Fibroblast of lung (primary cell): ENCODE data around the gene LAGE3. TPM values are rescaled to one million over a fixed set of nuclear protein-coding genes. Genes with fewer than 3 reads are reported as not detected.

Source experiments
- DNase-seq, 2 donors: peaks; one replicate each; pipeline versions ENCODE4 v3.0.0 to v3.0.0-alpha.2; 2010; ENCODE audit warnings: low read depth in 2 of 2
- H2AFZ ChIP-seq: 2 replicates; pipeline ENCODE4 v1.5.1; 2012; ENCODE audit warnings: low read length, control low read depth, inconsistent platforms
- H3K27ac ChIP-seq: 2 replicates; pipeline ENCODE4 v1.5.1; 2011; ENCODE audit warnings: low read length, control low read depth; ENCODE audit not compliant: insufficient read depth
- H3K27me3 ChIP-seq: 2 replicates; pipeline ENCODE4 v1.5.1; 2011; ENCODE audit warnings: mild to moderate bottlenecking, low read length; ENCODE audit not compliant: control insufficient read depth, insufficient read depth
- H3K36me3 ChIP-seq: 2 replicates; pipeline ENCODE4 v1.5.1; 2011; ENCODE audit warnings: low read length; ENCODE audit not compliant: control insufficient read depth, insufficient read depth
- H3K4me1 ChIP-seq: 2 replicates; pipeline ENCODE4 v1.5.1; 2011; ENCODE audit warnings: low read length; ENCODE audit not compliant: control insufficient read depth, insufficient read depth; ENCODE audit errors: extremely low read depth
- H3K4me2 ChIP-seq: 2 replicates; pipeline ENCODE4 v1.5.1; 2011; ENCODE audit warnings: low read length, control low read depth; ENCODE audit not compliant: insufficient read depth; ENCODE audit errors: extremely low read depth
- H3K4me3 ChIP-seq, 4 experiments: fragments of 200-600 bp in 1 of 4; sonication (generic) in 1 of 4; replicated peaks in 1 of 4; 2 replicates each; pipeline ENCODE4 v1.5.1; 2011 to 2016; ENCODE audit warnings: low read length in 4 of 4, low read depth in 3 of 4, mild to moderate bottlenecking in 3 of 4, control low read depth in 2 of 4, inconsistent platforms in 1 of 4, mixed read lengths in 1 of 4; ENCODE audit not compliant: insufficient read depth in 1 of 4; ENCODE audit errors: control extremely low read depth in 1 of 4
- H3K79me2 ChIP-seq: 2 replicates; pipeline ENCODE4 v1.5.1; 2012; ENCODE audit warnings: mild to moderate bottlenecking, low read length, inconsistent platforms; ENCODE audit not compliant: control insufficient read depth, insufficient read depth
- H3K9ac ChIP-seq: 2 replicates; pipeline ENCODE4 v1.5.1; 2011; ENCODE audit warnings: mild to moderate bottlenecking, low read length, control low read depth; ENCODE audit not compliant: insufficient read depth
- H3K9me3 ChIP-seq: 2 replicates; pipeline ENCODE4 v1.5.1; 2012; ENCODE audit warnings: low read depth, low read length; ENCODE audit not compliant: control insufficient read depth, insufficient read depth
- H4K20me1 ChIP-seq: 2 replicates; pipeline ENCODE4 v1.5.1; 2011; ENCODE audit warnings: low read length; ENCODE audit not compliant: control insufficient read depth, insufficient read depth; ENCODE audit errors: extremely low read depth
- EZH2 ChIP-seq: IDR thresholded peaks from 2 replicates; pipeline ENCODE4 v1.5.1; 2012; ENCODE audit warnings: low read length, control low read depth, mild to moderate bottlenecking; ENCODE audit errors: missing control alignments
- polyA plus RNA-seq, 2 donors: library from polyadenylated mRNA; depleted of rRNA in 1 of 2; stranded (reverse) in 1 of 2; unstranded in 1 of 2; fragments of >200 nt; gene quantifications; 2 replicates each; pipeline ENCODE4 v1.2.1, GENCODE V29; 2011 to 2012; ENCODE audit warnings: missing spikeins in 1 of 2
- total RNA-seq: library from RNA; depleted of rRNA; stranded (reverse); fragments of >200 nt; gene quantifications from 2 replicates; pipeline ENCODE4 v1.2.1, GENCODE V29; 2014
- TF ChIP-seq, protein P1 (sequence below), 2 donors: IDR thresholded peaks in 1 of 2; conservative IDR thresholded peaks in 1 of 2; 1 replicate in 1 of 2; 2 replicates in 1 of 2; pipeline ENCODE4 v1.5.1; 2011 to 2012; ENCODE audit warnings: low read length in 2 of 2, control low read depth in 1 of 2, inconsistent platforms in 1 of 2, low read depth in 1 of 2, mild to moderate bottlenecking in 1 of 2

The LAGE3 gene
- total and polyA plus RNA-seq, 2 donors (not counting 1 experiment from before 2014, with no cell fraction given): 6.4 to 13.4 TPM

DNA sequence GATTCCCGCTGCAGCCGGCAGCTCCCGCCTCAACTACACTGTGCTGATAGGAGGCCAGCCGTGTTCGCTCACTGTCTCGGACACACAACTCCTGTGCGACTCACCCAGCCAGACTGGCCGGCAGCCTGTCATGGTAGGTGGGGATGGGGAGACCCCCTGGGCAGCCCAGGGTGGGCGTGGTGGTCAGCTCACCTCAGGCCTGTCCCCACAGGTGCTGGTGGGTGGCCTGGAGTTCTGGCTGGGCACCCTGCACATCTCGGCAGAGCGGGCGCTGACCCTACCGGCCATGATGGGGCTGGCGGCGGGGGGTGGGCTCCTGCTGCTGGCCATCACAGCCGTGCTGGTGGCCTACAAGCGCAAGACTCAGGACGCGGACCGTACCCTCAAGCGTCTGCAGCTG lies 11.5 kb downstream of the LAGE3 start:
- H3K27ac ChIP-seq: no peak overlapping the region
- no peaks in the 10 kb centered on the region for H3K27me3 ChIP-seq
- H3K4me3 ChIP-seq: no peak overlapping the region
- H2AFZ ChIP-seq: no peak overlapping the region
- peaks cover 28% of the 10 kb centered on the region for H3K36me3 ChIP-seq
- no peak overlapping the region for H3K4me2 ChIP-seq
- H3K9me3 ChIP-seq: no peaks in the 10 kb centered on the region
- TF ChIP-seq EZH2: no peak
- TF ChIP-seq, protein P1, sequence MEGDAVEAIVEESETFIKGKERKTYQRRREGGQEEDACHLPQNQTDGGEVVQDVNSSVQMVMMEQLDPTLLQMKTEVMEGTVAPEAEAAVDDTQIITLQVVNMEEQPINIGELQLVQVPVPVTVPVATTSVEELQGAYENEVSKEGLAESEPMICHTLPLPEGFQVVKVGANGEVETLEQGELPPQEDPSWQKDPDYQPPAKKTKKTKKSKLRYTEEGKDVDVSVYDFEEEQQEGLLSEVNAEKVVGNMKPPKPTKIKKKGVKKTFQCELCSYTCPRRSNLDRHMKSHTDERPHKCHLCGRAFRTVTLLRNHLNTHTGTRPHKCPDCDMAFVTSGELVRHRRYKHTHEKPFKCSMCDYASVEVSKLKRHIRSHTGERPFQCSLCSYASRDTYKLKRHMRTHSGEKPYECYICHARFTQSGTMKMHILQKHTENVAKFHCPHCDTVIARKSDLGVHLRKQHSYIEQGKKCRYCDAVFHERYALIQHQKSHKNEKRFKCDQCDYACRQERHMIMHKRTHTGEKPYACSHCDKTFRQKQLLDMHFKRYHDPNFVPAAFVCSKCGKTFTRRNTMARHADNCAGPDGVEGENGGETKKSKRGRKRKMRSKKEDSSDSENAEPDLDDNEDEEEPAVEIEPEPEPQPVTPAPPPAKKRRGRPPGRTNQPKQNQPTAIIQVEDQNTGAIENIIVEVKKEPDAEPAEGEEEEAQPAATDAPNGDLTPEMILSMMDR (conservative IDR thresholded peaks at IDR 0.05 in 1 of 2, IDR thresholded peaks at IDR 0.05 in 1 of 2; ENCODE audit: low read depth in 1 of 2, low read length in 2 of 2): no peak
- H3K79me2 ChIP-seq: peaks cover 2% of the 10 kb centered on the region
- no peak overlapping the region for H3K9ac ChIP-seq
- no peak for DNase-seq
- H4K20me1 ChIP-seq: no peaks in the 10 kb centered on the region
- no peaks in the 10 kb centered on the region for H3K4me1 ChIP-seq

DNA sequence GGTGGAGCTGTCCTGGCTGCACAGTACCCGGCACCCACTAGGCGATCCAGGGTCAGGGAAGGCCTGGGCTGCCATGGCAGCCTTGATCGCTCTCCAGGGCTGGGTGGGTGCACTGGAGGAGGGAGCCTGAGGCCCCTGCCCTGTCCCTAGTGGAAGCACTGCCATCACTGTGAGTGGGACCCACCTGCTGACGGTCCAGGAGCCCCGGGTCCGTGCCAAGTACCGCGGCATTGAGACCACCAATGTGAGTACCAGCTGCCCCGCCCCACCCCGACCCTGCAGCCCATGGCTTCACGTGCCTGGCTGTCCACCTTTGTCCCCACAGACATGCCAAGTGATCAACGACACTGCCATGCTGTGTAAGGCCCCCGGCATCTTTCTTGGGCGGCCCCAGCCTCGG lies 12.2 kb downstream of the LAGE3 start:
- Histone ChIP-seq H3K4me3 (no peak overlapping the region), H3K27ac (no peak overlapping the region), H3K79me2 (peaks cover 3% of the 10 kb centered on the region), H4K20me1 (no peaks in the 10 kb centered on the region), H3K4me2 (no peak overlapping the region), H3K27me3 (no peaks in the 10 kb centered on the region), H3K9me3 (no peaks in the 10 kb centered on the region), H3K36me3 (peaks cover 30% of the 10 kb centered on the region), H3K4me1 (no peaks in the 10 kb centered on the region), H3K9ac (no peak overlapping the region), H2AFZ (no peak overlapping the region)
- no peak for TF ChIP-seq EZH2
- TF ChIP-seq, protein P1 (conservative IDR thresholded peaks at IDR 0.05 in 1 of 2, IDR thresholded peaks at IDR 0.05 in 1 of 2; ENCODE audit: low read depth in 1 of 2, low read length in 2 of 2): no peak
- DNase-seq: no peak

DNA sequence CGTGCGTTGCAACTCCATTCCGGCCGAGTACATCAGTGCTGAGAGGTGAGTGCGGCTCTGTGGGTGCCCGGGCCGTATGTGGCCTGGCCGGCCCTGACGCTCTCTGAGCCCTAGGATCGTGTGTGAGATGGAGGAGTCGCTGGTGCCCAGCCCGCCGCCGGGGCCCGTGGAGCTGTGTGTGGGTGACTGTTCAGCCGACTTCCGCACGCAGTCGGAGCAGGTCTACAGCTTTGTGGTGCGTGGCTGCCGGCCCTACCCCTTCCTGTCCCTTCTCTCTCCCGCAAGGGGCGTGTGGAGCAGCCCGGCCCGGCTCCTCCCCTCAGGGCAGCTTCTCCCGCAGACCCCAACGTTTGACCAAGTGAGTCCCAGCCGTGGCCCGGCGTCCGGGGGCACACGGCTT lies 13.0 kb downstream of the LAGE3 start:
- H3K4me1 ChIP-seq: no peaks in the 10 kb centered on the region
- H2AFZ ChIP-seq: no peak overlapping the region
- no peak for DNase-seq
- no peak overlapping the region for H3K4me2 ChIP-seq
- H4K20me1 ChIP-seq: no peaks in the 10 kb centered on the region
- no peaks in the 10 kb centered on the region for H3K27me3 ChIP-seq
- H3K9ac ChIP-seq: no peak overlapping the region
- H3K9me3 ChIP-seq: no peaks in the 10 kb centered on the region
- no peak overlapping the region for H3K27ac ChIP-seq
- H3K36me3 ChIP-seq: peaks cover 31% of the 10 kb centered on the region
- TF ChIP-seq, protein P1 (conservative IDR thresholded peaks at IDR 0.05 in 1 of 2, IDR thresholded peaks at IDR 0.05 in 1 of 2; ENCODE audit: low read depth in 1 of 2, low read length in 2 of 2): no peak
- no peak for TF ChIP-seq EZH2
- no peak overlapping the region for H3K4me3 ChIP-seq
- H3K79me2 ChIP-seq: peaks cover 11% of the 10 kb centered on the region
